ENCODE data around the gene ENGASE.

ENGASE gene

GRCh38 chr17:79118924-79119323 lies 44.3 kb downstream of the ENGASE start:
- DNase-seq = no peak

DNA sequence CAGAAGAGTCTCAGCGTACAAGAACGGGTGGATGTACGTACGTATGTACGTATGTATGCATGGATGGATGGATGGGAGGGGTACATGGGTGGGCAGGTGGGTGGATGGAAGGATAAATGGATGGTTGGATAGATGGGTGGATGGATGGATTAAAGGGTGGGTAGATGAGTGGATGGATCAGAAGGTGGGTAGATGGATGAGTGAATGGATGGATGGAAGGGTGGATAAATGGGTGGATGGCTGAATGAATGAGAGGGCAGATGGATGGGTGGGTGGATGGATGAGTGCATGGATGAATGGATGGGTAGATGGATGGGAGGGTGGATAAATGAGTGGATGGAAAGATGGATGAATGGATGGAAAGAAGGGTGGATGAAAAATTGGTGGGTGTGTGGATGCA lies 45.6 kb downstream of the ENGASE start:
- DNase-seq = no peak

DNA sequence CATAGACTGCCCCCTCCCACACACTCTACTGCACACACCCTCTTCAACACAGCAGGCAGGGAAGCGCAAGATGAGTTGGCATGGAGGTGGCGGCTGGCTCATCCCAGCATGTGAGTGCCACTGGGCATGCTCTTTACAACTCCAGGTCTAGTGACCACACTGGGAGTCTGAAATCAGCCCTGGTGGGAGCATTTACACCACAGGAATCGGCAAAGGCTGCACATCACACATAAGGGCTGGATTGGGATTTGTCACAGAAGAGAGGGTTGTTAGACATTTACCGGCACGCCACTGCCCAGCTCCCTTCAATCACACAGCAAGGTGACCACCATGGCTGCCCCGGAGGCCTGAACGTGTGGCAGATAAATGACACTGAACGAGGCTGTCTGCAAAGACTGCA lies 49.4 kb downstream of the ENGASE start:
- DNase-seq = no peak

GRCh38 chr17:79124513-79125209 lies 50.0 kb downstream of the ENGASE start:
- no peak for DNase-seq

DNA sequence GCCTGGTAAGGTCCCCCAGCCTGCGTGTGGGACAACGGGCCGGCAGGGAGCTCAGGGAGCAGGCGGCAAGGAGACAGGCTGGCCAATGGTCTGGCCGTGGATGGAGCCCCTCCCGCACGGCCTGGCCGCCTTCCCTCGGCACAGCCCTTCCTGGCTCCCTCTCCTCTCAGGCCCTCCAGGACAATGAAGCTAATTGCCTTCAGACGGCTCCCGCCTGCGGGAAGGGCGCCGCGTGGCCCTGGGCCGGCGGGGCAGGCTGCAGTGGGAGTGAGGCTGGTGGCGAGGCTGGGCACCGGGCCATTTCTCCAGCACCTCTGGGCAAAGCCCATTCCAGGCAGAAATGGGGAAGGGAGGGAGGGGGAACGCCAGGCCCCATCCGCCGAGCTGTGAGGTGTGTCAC lies 50.9 kb downstream of the ENGASE start:
- DNase-seq = no peak

DNA sequence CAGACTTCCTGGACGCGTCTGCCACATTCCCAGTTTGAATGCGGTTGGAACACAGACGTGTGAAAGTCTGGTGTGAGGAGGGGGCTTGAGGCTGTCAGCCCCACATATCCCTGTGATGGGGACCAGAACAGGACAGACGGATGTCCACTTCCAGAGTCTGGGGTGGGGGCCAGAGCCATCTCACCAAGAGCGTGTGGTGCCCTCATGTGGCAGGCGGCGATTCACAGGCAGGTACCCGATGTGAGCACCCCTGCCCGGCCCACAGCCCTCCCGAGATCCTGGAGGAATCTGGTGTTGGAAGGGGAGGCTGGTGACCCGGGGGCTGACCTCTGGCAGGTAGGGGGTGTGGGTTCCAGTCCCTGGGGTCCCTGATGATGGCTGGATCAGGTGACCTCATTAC lies 51.5 kb downstream of the ENGASE start:
- no peak for DNase-seq

DNA sequence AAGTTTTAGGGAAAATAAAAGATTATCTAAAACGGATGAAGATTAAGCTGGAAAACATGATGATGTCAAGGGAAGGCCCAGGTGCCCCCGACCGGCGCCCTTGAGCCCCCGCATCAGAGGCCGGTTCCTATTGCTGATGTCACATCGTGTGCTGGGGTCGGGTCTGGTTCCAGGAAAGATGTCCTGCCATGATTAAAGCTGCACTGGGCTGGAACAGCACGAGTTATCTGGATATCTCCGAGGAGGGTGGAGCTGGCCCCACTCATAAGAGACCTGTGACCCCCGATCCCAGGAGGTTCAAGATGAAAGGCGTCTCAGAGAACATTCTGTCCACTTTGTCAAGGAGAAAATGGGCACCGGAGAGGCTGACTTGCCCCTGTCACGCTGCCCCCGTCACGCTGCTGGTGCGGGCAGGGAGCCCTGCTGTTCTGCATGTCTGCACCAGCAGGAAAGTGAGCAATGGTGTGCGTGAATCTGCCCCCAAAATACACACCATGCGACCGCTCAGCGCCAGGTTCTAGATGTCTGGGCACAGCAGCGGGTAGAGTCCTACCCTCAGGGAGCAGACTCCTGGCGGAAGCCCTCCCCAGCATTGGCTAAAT lies 53.0 kb downstream of the ENGASE start:
- no peak for DNase-seq

- DNase-seq = no peak
Measured at GRCh38 chr17:79129523-79129922, 54.9 kb downstream of the ENGASE start.

GRCh38 chr17:79130536-79131273 lies 56.1 kb downstream of the ENGASE start:
- DNase-seq = no peak

- no peak for DNase-seq
Measured at GRCh38 chr17:79131274-79131635, 56.6 kb downstream of the ENGASE start.

- DNase-seq = no peak
Measured at GRCh38 chr17:79131701-79132100, 57.1 kb downstream of the ENGASE start.

DNA sequence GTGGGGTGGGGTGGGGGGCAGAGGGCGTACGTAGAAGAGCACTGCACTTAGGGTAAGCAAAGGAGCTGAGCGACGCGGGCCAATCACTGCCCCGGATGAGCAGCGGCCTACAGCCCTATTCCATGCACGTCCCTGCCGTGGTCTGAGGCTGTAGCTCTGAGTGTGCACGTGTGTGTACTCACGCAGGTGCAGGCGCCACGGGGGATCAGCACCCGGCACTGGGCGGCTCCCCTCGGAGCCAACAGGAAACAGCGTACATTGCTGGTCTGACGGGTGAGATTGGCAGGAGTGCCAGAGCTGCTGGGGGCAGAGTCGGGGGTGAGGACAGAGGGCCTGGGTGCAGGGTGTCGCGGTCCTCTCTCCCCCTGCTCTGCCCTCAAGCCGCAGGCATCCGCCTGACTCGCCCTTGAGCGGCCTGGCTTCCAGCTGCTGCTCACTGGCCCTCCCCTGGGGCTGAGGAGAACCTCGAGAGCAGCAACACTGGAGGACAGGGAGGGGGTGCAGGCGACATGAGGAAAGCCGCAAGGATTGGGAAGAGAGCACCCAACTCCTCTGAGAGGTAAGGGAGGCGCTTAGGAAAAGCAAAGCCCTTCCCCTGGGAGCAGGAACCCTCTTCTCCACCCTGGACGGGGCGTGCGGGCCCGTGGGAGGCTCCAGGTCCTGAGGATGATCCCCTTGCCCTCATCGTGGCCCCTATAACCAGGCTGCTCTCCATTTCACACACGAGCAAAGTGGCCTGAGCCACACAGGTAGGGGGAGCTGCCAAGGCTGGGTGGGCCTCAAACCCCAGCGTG lies 57.8 kb downstream of the ENGASE start:
- no peak for DNase-seq

DNA sequence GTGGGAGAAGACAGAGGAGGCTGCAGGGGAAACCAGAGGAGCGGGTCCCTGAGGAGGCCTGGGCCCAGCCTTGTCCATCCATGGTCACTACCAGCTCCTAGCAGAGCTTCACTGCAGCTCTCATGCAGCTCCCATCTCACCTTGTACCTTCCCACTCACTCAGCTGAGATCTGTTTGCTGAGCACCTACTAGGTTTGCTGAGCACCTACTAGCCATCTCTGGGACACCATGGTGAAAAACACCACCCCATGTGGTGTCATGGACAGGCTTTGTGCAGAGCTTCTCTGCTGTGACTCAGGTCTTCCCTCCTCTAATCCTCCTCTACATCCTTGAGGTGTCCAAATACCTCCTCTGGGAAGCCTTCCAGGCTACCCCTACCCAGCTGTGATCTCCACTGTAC lies 58.6 kb downstream of the ENGASE start:
- no peak for DNase-seq

- no peak for DNase-seq
Measured at GRCh38 chr17:79133985-79134384, 59.4 kb downstream of the ENGASE start.

GRCh38 chr17:79135011-79135410 lies 60.4 kb downstream of the ENGASE start:
- no peak for DNase-seq

DNA sequence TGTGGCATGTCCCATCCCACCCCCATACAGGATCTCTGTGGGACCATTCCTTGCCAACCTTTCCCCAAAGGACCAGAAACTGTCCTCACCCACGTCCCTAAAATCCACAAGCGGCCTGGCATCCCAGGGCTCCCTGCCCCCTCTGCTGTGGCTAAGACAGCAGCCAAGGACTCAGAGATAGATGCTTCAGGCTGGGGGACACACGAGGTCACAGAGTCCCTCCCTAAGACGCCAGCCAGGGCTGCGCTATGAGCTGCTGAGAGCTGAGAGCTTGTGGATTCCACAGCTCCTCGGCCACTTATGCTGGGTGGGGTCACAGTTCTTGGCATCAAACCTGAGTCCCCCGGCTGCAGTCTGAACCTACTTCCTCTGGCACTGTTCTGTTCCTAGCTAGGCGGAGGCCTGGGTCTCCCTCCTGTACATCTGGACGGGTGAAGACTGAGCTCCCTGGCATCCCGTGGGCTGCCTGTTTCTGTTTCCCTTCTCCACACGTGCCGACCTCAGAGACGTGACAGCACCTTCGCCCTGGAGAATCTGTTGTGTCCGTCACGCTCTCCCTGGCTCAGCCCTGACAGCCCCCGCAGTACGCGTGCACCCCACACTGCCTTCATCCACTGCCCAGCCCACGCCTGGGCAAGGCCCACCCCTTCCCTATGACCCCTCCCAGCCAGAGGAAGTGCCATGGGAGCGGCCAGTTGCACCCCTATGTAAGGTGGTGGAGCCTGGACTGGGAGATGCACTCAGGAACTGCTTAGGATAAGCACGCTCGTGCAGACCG lies 61.2 kb downstream of the ENGASE start:
- DNase-seq = no peak
